Measurements from ENCODE around the gene MEP1A. TPM values are rescaled to one million over a fixed set of nuclear protein-coding genes. Genes with fewer than 3 reads are reported as not detected.
"Not testable (repeated sequence)": the region's sequence is repeated elsewhere in the genome, so short reads cannot be mapped to it uniquely, and the experiment has no call there.

The MEP1A gene
- total RNA-seq, 1 donor from 2014 or later = not detected

- no peak for TF ChIP-seq CTCF (IDR thresholded peaks at IDR 0.05; ENCODE audit: borderline replicate concordance)
- Histone ChIP-seq H3K4me3 (no peak overlapping the region), H3K9me3 (replicated peaks) (peaks cover 22% of the 10 kb centered on the region), H3K27me3 (ENCODE audit: low read depth) (peaks cover 2% of the 10 kb centered on the region), H3K36me3 (no peaks in the 10 kb centered on the region), H3K27ac (replicated peaks) (no peak overlapping the region), H3K4me1 (no peaks in the 10 kb centered on the region)
- intact Hi-C loops (cut with micrococcal nuclease) = no loop called here
- DNase-seq = no peak
Measured at GRCh38 chr6:46838033-46838432, 44.8 kb downstream of the MEP1A start.

GRCh38 chr6:46842252-46842846, 49.2 kb downstream of the MEP1A start:
- H3K4me1 ChIP-seq; intact Hi-C loops (cut with micrococcal nuclease); DNase-seq: not testable (repeated sequence)

GRCh38 chr6:46845126-46845525, 51.9 kb downstream of the MEP1A start:
- Histone ChIP-seq H3K27me3 (ENCODE audit: low read depth) (no peaks in the 10 kb centered on the region), H3K36me3 (no peaks in the 10 kb centered on the region), H3K4me1 (peaks cover 11% of the 10 kb centered on the region), H3K9me3 (replicated peaks) (peaks cover 28% of the 10 kb centered on the region), H3K4me3 (no peak overlapping the region), H3K27ac (replicated peaks) (no peak overlapping the region)
- DNase-seq = no peak
- intact Hi-C loops (cut with micrococcal nuclease) = loop anchor here (5.0 kb wide), 1 partner anchor 147 kb away; no protein-coding TSS in a partner anchor
- TF ChIP-seq CTCF (IDR thresholded peaks at IDR 0.05; ENCODE audit: borderline replicate concordance) = no peak

More at GRCh38 chr6:46842252-46842846, 49.2 kb downstream of the MEP1A start:
- peaks cover 28% of the 10 kb centered on the region for H3K9me3 ChIP-seq (replicated peaks)
- H3K36me3 ChIP-seq; H3K4me3 ChIP-seq; H3K27ac ChIP-seq (replicated peaks); H3K27me3 ChIP-seq (ENCODE audit: low read depth): not testable (repeated sequence)

GRCh38 chr6:46848684-46849360, 55.6 kb downstream of the MEP1A start:
- Histone ChIP-seq H3K27ac (replicated peaks) (peak overlapping the region; percentile 70), H3K36me3 (no peaks in the 10 kb centered on the region), H3K4me3 (peak overlapping the region; percentile 27), H3K4me1 (peaks cover 48% of the 10 kb centered on the region), H3K27me3 (ENCODE audit: low read depth) (no peaks in the 10 kb centered on the region), H3K9me3 (replicated peaks) (no peaks in the 10 kb centered on the region)
- peak; percentile 98 for TF ChIP-seq CTCF (IDR thresholded peaks at IDR 0.05; ENCODE audit: borderline replicate concordance)
- intact Hi-C loops (cut with micrococcal nuclease) = loop anchor here (5.0 kb wide), 1 partner anchor 143 kb away; no protein-coding TSS in a partner anchor
- DNase-seq = peak; percentile 88

GRCh38 chr6:46849361-46849690, 56.1 kb downstream of the MEP1A start:
- TF ChIP-seq CTCF (IDR thresholded peaks at IDR 0.05; ENCODE audit: borderline replicate concordance) = no peak
- intact Hi-C loops (cut with micrococcal nuclease) = loop anchor here (5.0 kb wide), 1 partner anchor 143 kb away; no protein-coding TSS in a partner anchor
- Histone ChIP-seq H3K36me3 (no peaks in the 10 kb centered on the region), H3K4me3 (no peak overlapping the region), H3K4me1 (peaks cover 53% of the 10 kb centered on the region), H3K9me3 (replicated peaks) (no peaks in the 10 kb centered on the region), H3K27ac (replicated peaks) (peak overlapping the region; percentile 70), H3K27me3 (ENCODE audit: low read depth) (no peaks in the 10 kb centered on the region)
- no peak for DNase-seq

- no peak for TF ChIP-seq CTCF (IDR thresholded peaks at IDR 0.05; ENCODE audit: borderline replicate concordance)
- H3K27ac ChIP-seq (replicated peaks) = peak overlapping the region; percentile 70
- peaks cover 58% of the 10 kb centered on the region for H3K4me1 ChIP-seq
- no peak for DNase-seq
- no peak overlapping the region for H3K4me3 ChIP-seq
- intact Hi-C loops (cut with micrococcal nuclease) = loop anchor here (2.0 kb wide), 1 partner anchor 194 kb away; no protein-coding TSS in a partner anchor
- peaks cover 5% of the 10 kb centered on the region for H3K36me3 ChIP-seq
- H3K9me3 ChIP-seq (replicated peaks) = no peaks in the 10 kb centered on the region
- H3K27me3 ChIP-seq (ENCODE audit: low read depth) = no peaks in the 10 kb centered on the region
Measured at GRCh38 chr6:46850792-46851191, 57.6 kb downstream of the MEP1A start.

- peak overlapping the region; percentile 70 for H3K27ac ChIP-seq (replicated peaks)
- not testable (repeated sequence) for H3K36me3 ChIP-seq; H3K4me3 ChIP-seq; H3K27me3 ChIP-seq (ENCODE audit: low read depth); DNase-seq; H3K9me3 ChIP-seq (replicated peaks)
- peaks cover 58% of the 10 kb centered on the region for H3K4me1 ChIP-seq
- intact Hi-C loops (cut with micrococcal nuclease) = loop anchor here (2.0 kb wide), 1 partner anchor 193 kb away; no protein-coding TSS in a partner anchor
Measured at GRCh38 chr6:46851576-46851975, 58.4 kb downstream of the MEP1A start.

All from left ventricle myocardium inferior (tissue), 1 donor.